KMS-11 (cell line): ENCODE measurements around the gene PARVA.

ENCODE experiments used
- H2AFZ ChIP-seq: fragments of 200-600 bp; sonication (generic); 2 replicates; pipeline ENCODE4 v1.6.1; 2016; ENCODE audit warnings: antibody characterized with exemption, mixed run types, low read depth
- H3K27ac ChIP-seq: fragments of 200-600 bp; sonication (generic); 2 replicates; pipeline ENCODE4 v1.6.1; 2016; ENCODE audit warnings: mild to moderate bottlenecking, mixed run types
- H3K27me3 ChIP-seq: fragments of 200-600 bp; sonication (generic); 2 replicates; pipeline ENCODE4 v1.6.1; 2017; ENCODE audit warnings: mild to moderate bottlenecking, low read depth, mixed run types, moderate library complexity; ENCODE audit not compliant: insufficient read depth
- H3K36me3 ChIP-seq: fragments of 200-600 bp; sonication (generic); 2 replicates; pipeline ENCODE4 v1.6.1; 2017; ENCODE audit warnings: mild to moderate bottlenecking, mixed run types; ENCODE audit not compliant: insufficient read depth
- H3K4me1 ChIP-seq: fragments of 200-600 bp; sonication (generic); 2 replicates; pipeline ENCODE4 v1.6.1; 2016; ENCODE audit warnings: mild to moderate bottlenecking, low read depth, mixed run types; ENCODE audit not compliant: poor library complexity, severe bottlenecking
- H3K4me2 ChIP-seq: fragments of 200-600 bp; sonication (generic); 2 replicates; pipeline ENCODE4 v1.7.0; 2016; ENCODE audit warnings: mild to moderate bottlenecking, mixed run types
- H3K4me3 ChIP-seq: fragments of 200-600 bp; sonication (generic); IDR thresholded peaks from 2 replicates; pipeline ENCODE4 v1.6.1; 2017; ENCODE audit warnings: low read depth, low read length, mixed read lengths; ENCODE audit not compliant: insufficient read depth
- H3K79me2 ChIP-seq: fragments of 200-600 bp; sonication (generic); 2 replicates; pipeline ENCODE4 v1.6.1; 2016; ENCODE audit warnings: low read depth, mixed run types; ENCODE audit not compliant: insufficient read depth
- H3K9ac ChIP-seq: fragments of 200-600 bp; sonication (generic); 2 replicates; pipeline ENCODE4 v1.6.1; 2016; ENCODE audit warnings: mild to moderate bottlenecking, mixed run types
- H4K20me1 ChIP-seq: fragments of 200-600 bp; sonication (generic); 2 replicates; pipeline ENCODE4 v1.6.1; 2016; ENCODE audit warnings: mild to moderate bottlenecking, mixed run types; ENCODE audit not compliant: insufficient read depth
- TF ChIP-seq, protein P1 (sequence below): fragments of 200-600 bp; sonication (generic); conservative IDR thresholded peaks from 2 replicates; pipeline ENCODE4 v1.6.1; 2017; ENCODE audit warnings: low read depth, mild to moderate bottlenecking, antibody characterized with exemption, low read length, moderate library complexity, mixed read lengths

The PARVA gene

DNA sequence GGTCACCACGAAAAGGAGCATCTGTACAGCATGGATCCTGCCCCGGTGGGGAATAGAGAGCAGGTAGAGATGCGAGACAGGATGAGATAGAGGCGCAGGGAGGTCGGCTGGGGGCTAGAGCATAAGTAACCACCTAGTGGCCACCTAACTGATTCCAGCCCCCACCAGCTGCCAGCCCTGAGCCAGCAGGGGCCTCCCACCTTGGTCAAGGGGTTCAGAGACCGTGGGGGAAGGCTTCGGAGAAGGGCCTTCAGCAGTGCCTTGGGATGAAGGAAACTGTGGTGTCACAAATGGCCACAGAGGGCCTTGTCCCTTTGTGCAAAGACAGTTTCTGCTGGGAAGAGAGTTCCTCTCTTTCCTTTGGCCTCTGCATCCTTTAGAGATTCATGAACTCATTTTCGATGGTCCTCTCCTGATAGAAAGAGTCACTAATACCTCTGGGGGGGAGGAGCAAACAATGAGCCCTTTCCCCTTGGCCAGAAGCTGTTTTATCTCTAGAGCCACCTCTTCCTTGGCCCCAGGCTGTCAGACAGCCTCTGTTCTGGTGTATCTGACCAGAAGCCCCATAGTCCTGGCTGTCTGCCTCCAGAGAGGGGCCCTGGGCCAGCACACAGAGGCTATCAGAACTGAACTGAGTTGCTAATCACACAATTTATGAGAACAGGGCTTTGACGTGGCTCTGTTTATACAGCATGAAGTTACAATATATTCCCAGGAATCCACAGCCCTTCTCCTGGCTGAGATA is 146.0 kb downstream of the PARVA start:
- no peaks in the 10 kb centered on the region for H3K27me3 ChIP-seq
- no peak overlapping the region for H3K4me3 ChIP-seq
- H3K36me3 ChIP-seq, result no peaks in the 10 kb centered on the region
- no peaks in the 10 kb centered on the region for H3K4me1 ChIP-seq
- no peaks in the 10 kb centered on the region for H4K20me1 ChIP-seq
- no peak overlapping the region for H3K27ac ChIP-seq
- no peak overlapping the region for H3K4me2 ChIP-seq
- no peak overlapping the region for H3K9ac ChIP-seq
- no peak overlapping the region for H2AFZ ChIP-seq
- TF ChIP-seq, protein P1, sequence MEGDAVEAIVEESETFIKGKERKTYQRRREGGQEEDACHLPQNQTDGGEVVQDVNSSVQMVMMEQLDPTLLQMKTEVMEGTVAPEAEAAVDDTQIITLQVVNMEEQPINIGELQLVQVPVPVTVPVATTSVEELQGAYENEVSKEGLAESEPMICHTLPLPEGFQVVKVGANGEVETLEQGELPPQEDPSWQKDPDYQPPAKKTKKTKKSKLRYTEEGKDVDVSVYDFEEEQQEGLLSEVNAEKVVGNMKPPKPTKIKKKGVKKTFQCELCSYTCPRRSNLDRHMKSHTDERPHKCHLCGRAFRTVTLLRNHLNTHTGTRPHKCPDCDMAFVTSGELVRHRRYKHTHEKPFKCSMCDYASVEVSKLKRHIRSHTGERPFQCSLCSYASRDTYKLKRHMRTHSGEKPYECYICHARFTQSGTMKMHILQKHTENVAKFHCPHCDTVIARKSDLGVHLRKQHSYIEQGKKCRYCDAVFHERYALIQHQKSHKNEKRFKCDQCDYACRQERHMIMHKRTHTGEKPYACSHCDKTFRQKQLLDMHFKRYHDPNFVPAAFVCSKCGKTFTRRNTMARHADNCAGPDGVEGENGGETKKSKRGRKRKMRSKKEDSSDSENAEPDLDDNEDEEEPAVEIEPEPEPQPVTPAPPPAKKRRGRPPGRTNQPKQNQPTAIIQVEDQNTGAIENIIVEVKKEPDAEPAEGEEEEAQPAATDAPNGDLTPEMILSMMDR, result no peak
- no peaks in the 10 kb centered on the region for H3K79me2 ChIP-seq

DNA sequence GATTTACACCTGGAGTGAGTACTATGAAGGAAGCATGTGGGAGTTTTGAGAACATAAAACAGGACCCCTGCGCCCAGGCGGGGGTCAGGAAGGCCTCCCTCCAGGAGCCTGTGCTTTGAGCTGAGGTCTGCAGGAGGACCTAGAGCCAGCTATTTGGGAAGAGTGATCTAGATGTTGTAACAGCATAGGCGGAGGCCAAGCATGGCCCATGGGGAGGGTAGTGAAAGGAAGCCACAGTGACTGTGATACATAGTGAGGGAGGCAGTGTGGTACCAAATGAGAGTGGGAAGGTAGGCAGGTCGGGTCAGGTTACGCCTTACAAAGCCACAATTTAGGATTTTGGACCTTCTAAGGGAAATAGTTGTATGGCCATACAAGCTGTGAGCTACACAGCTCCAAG is 147.5 kb downstream of the PARVA start:
- no peaks in the 10 kb centered on the region for H3K79me2 ChIP-seq
- H3K4me1 ChIP-seq, result no peaks in the 10 kb centered on the region
- H3K27ac ChIP-seq, result no peak overlapping the region
- no peaks in the 10 kb centered on the region for H3K36me3 ChIP-seq
- H3K4me3 ChIP-seq, result no peak overlapping the region
- TF ChIP-seq, protein P1, result no peak
- no peaks in the 10 kb centered on the region for H4K20me1 ChIP-seq
- H2AFZ ChIP-seq, result no peak overlapping the region
- no peak overlapping the region for H3K9ac ChIP-seq
- H3K4me2 ChIP-seq, result no peak overlapping the region
- no peaks in the 10 kb centered on the region for H3K27me3 ChIP-seq

DNA sequence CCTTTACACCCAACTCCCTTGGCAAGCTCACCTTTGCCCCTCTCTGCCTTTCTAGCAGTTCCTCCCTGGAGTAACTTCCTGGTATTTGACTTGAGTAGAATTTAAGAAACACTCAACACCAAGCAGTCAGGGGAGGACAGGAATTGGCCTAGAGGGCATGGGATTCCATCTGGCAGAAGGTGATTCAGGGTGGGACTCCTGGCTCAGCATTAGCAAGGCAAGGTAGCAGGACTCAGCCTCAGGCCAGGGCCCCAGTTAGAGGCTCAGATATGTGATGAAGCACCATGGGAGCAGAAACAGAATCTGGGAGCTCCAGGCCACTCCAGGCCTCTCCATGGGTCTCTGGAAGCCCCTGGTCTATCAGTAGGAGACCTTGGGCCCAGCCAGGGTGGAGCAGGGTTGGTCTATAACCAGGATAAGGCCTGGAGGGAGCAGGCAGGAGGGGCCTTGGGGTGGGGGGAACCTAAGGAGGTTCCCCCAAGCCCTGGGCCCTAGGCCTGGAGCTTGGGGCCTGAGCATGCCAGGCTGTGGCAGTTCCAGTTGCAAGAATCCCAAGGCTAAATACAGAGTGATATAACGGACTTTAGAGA is 148.2 kb downstream of the PARVA start:
- H3K4me3 ChIP-seq, result no peak overlapping the region
- H2AFZ ChIP-seq, result no peak overlapping the region
- H3K4me1 ChIP-seq, result no peaks in the 10 kb centered on the region
- H3K79me2 ChIP-seq, result no peaks in the 10 kb centered on the region
- H3K27me3 ChIP-seq, result no peaks in the 10 kb centered on the region
- no peaks in the 10 kb centered on the region for H3K36me3 ChIP-seq
- TF ChIP-seq, protein P1, result no peak
- no peak overlapping the region for H3K27ac ChIP-seq
- H3K4me2 ChIP-seq, result no peak overlapping the region
- no peak overlapping the region for H3K9ac ChIP-seq
- no peaks in the 10 kb centered on the region for H4K20me1 ChIP-seq

DNA sequence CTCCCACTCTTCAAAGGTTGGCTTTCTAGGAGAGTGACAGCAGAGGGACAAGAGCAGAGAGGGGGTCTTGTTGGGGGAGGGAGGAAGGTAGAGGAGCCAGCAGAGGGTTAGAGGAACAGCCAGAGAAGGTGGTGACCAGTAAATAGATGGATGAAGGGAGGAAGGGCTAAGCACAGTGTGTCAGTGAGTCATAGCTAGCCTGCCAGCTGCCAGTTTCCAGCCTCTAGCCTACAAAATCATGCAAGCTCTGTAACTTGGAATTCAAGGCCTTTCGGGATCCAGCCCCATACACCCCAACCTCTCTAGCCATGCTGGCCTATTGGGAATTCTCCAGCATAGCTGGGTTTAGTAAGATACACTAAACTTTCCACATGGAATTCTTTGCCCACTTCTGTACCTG is 149.4 kb downstream of the PARVA start:
- Histone ChIP-seq H3K9ac (no peak overlapping the region), H3K36me3 (no peaks in the 10 kb centered on the region), H3K4me3 (no peak overlapping the region), H3K27ac (no peak overlapping the region), H3K27me3 (no peaks in the 10 kb centered on the region), H3K79me2 (no peaks in the 10 kb centered on the region), H2AFZ (no peak overlapping the region), H4K20me1 (no peaks in the 10 kb centered on the region), H3K4me2 (no peak overlapping the region), H3K4me1 (no peaks in the 10 kb centered on the region)
- TF ChIP-seq, protein P1, result no peak
